Stomach (tissue), 9 donors: ENCODE results near the gene DNTT. TPM values are rescaled to one million over a fixed set of nuclear protein-coding genes. Genes with fewer than 3 reads are reported as not detected.

Source experiments
- DNase-seq, 2 donors: peaks; one replicate each; pipeline versions ENCODE4 v3.0.0 to v3.0.0-alpha.2; 2013 to 2019
- H3K27ac ChIP-seq, 5 donors: fragments of 200-600 bp in 4 of 5; sonication (generic) in 4 of 5; one replicate each; pipeline ENCODE4 v1.5.1; 2013 to 2019; ENCODE audit warnings: mild to moderate bottlenecking in 1 of 5, moderate library complexity in 1 of 5
- H3K27me3 ChIP-seq, 3 donors: fragments of 200-600 bp; sonication (generic); one replicate each; pipeline ENCODE4 v1.5.1; 2017 to 2019; ENCODE audit warnings: mixed run types in 1 of 3
- H3K36me3 ChIP-seq, 4 donors: fragments of 200-600 bp; sonication (generic); 1 replicate in 3 of 4; 2 replicates in 1 of 4; pipeline ENCODE4 v1.5.1; 2016 to 2019
- H3K4me1 ChIP-seq, 4 donors: fragments of 200-600 bp; sonication (generic); one replicate each; pipeline ENCODE4 v1.5.1; 2016 to 2019
- H3K4me3 ChIP-seq, 4 donors: fragments of 200-600 bp; sonication (generic) in 3 of 4; one replicate each; pipeline ENCODE4 v1.5.1; 2016 to 2019; ENCODE audit warnings: mild to moderate bottlenecking in 1 of 4
- H3K9me3 ChIP-seq, 4 donors: fragments of 200-600 bp; sonication (generic); one replicate each; pipeline ENCODE4 v1.5.1; 2016 to 2019
- EP300 ChIP-seq: sonication (generic); formaldehyde crosslinking; IDR thresholded peaks from one replicate; pipeline ENCODE4 v1.6.1; 2017; ENCODE audit warnings: antibody characterized with exemption
- POLR2A ChIP-seq, 4 donors: fragments of 450-650 bp; IDR thresholded peaks; one replicate each; pipeline ENCODE4 v1.6.1; 2016; ENCODE audit warnings: antibody characterized with exemption in 4 of 4, control low read depth in 2 of 4, mild to moderate bottlenecking in 1 of 4, moderate library complexity in 1 of 4
- POLR2AphosphoS5 ChIP-seq, 3 donors: sonication (generic); formaldehyde crosslinking; IDR thresholded peaks; one replicate each; pipeline ENCODE4 v1.6.1; 2016; ENCODE audit warnings: antibody characterized with exemption in 3 of 3
- WGBS, 5 donors: extraction: QIAGEN DNeasy Blood & Tissue Kit in 3 of 5; methylation state at CpG; one replicate each; pipeline versions ENCODE4 v1.1.5 to v1.1.7; 2013 to 2018; 5-methylcytosine and 5-hydroxymethylcytosine counted together
- intact Hi-C: fragments of 100-400 bp; cut with DNase I; formaldehyde crosslinking; loops from one replicate; pipeline ENCODE4 v1.15.1; 2023; ENCODE audit warnings: low total_unique reads
- polyA plus RNA-seq, 3 donors: library from polyadenylated mRNA; stranded (reverse); fragments of 200-250 nt; gene quantifications; one replicate each; pipeline ENCODE4 v1.2.3, GENCODE V29; 2013
- total RNA-seq, 5 donors: library from RNA; depleted of rRNA; stranded (reverse); fragments of >200 nt; gene quantifications; one replicate each; pipeline versions ENCODE4 v1.1.0 to v1.2.3, GENCODE V29; 2014 to 2016
- TF ChIP-seq, protein P1 (sequence below), 7 experiments: fragments of 450-650 bp in 4 of 7; fragments of 200-600 bp in 3 of 7; sonication (generic) in 3 of 7; IDR thresholded peaks; one replicate each; pipeline ENCODE4 v1.5.1; 2016 to 2019; ENCODE audit warnings: antibody characterized with exemption in 7 of 7, control low read depth in 2 of 7, mild to moderate bottlenecking in 1 of 7
- donor health status: healthy with polysubstance abuse.
- donor health status: Bipolar disorder and iron deficiency.
- donor health status: healthy.

Gene DNTT
- total and polyA plus RNA-seq, 8 donors: not detected

GRCh38 chr10:96339383-96339782, 35.1 kb downstream of the DNTT start:
- H3K27ac ChIP-seq: no peak overlapping the region
- intact Hi-C loops: no loop called here
- no peaks in the 10 kb centered on the region for H3K9me3 ChIP-seq
- no peak overlapping the region for H3K4me3 ChIP-seq
- no peaks in the 10 kb centered on the region for H3K27me3 ChIP-seq
- 93 to 97% (median 97%) methylated on average over 4 of the region's 4 CpGs for WGBS, 5 donors
- no peak for DNase-seq
- no peaks in the 10 kb centered on the region for H3K36me3 ChIP-seq
- no peak for TF ChIP-seq EP300
- no peaks in the 10 kb centered on the region for H3K4me1 ChIP-seq

- peak; percentile 63 to 86 for DNase-seq
- 31 to 36% (median 32%) methylated on average over 7 of the region's 7 CpGs for WGBS, 5 donors
- TF ChIP-seq EP300: no peak
- TF ChIP-seq, protein P1, sequence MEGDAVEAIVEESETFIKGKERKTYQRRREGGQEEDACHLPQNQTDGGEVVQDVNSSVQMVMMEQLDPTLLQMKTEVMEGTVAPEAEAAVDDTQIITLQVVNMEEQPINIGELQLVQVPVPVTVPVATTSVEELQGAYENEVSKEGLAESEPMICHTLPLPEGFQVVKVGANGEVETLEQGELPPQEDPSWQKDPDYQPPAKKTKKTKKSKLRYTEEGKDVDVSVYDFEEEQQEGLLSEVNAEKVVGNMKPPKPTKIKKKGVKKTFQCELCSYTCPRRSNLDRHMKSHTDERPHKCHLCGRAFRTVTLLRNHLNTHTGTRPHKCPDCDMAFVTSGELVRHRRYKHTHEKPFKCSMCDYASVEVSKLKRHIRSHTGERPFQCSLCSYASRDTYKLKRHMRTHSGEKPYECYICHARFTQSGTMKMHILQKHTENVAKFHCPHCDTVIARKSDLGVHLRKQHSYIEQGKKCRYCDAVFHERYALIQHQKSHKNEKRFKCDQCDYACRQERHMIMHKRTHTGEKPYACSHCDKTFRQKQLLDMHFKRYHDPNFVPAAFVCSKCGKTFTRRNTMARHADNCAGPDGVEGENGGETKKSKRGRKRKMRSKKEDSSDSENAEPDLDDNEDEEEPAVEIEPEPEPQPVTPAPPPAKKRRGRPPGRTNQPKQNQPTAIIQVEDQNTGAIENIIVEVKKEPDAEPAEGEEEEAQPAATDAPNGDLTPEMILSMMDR (IDR thresholded peaks at IDR 0.05): peak in 4 of 7 experiments; percentile 21 to 43 (median 34)
- no peak overlapping the region for H3K27ac ChIP-seq
- no peaks in the 10 kb centered on the region for H3K4me1 ChIP-seq
- intact Hi-C loops: no loop called here
- H3K4me3 ChIP-seq: no peak overlapping the region
- no peaks in the 10 kb centered on the region for H3K9me3 ChIP-seq
- H3K36me3 ChIP-seq: no peaks in the 10 kb centered on the region
- H3K27me3 ChIP-seq: no peaks in the 10 kb centered on the region
Measured at GRCh38 chr10:96339956-96340904, 36.0 kb downstream of the DNTT start.

DNA sequence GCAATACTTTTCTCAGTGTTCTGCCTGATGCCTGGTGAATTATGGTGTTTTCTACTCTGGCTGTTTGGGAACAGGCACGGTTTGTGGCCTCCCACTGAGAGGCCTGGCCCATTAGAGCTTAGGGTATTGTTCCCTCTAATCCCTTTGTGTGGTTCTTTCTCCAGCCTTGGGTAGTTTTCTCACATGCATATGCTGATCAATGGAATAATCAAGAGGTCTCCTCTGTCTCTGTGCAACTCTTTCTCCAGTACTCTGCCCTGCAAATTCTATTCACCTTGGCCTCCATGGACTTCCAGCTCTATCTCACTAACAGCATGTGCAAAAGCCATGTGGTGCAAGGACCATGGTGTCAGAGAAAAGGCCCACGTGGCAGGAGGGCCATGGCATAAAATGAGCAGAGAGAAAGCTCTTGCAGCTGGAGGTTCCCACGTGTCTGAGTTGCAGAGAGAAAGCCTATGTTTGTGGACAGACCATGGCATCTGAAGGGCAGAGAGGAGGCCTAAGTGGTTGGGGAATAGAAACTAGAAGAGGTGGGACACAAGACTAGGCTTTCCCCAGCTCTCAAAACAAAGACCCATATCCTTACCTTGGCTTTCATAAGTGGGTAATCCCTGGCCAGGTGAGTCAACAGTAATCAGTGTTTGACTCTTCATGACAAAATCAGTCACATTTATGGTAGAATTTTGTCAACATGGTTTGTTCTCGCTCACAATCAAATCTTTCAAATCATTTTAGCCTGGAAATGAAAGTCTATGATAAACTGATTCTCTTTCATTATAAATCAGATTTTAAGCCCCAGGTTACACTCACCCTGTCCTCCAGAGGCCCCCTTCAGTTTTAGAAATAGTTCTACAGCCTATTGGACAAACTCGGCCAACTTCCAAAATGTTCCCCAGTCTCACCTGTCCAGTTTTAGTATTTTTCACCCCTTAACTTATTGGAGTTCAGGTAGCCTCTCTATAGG, 37.3 kb downstream of the DNTT start:
- Histone ChIP-seq H3K27me3 (no peaks in the 10 kb centered on the region), H3K36me3 (no peaks in the 10 kb centered on the region), H3K4me3 (no peak overlapping the region), H3K27ac (no peak overlapping the region), H3K4me1 (no peaks in the 10 kb centered on the region), H3K9me3 (peaks cover 0 to 11% (median 7%) of the 10 kb centered on the region in 4 donors)
- DNase-seq: no peak
- TF ChIP-seq, protein P1 (IDR thresholded peaks at IDR 0.05): no peak
- no peak for TF ChIP-seq POLR2A (IDR thresholded peaks at IDR 0.05)
- TF ChIP-seq POLR2AphosphoS5 (IDR thresholded peaks at IDR 0.05): no peak
- no peak for TF ChIP-seq EP300
- WGBS, 5 donors: 57 to 73% (median 68%) methylated on average over 5 of the region's 5 CpGs
- intact Hi-C loops: no loop called here

- H3K4me3 ChIP-seq: no peak overlapping the region
- no peaks in the 10 kb centered on the region for H3K27me3 ChIP-seq
- TF ChIP-seq POLR2A (IDR thresholded peaks at IDR 0.05) (no peak), POLR2AphosphoS5 (IDR thresholded peaks at IDR 0.05) (no peak)
- no peaks in the 10 kb centered on the region for H3K4me1 ChIP-seq
- intact Hi-C loops: no loop called here
- no peak for DNase-seq
- H3K9me3 ChIP-seq: peaks cover 0 to 11% (median 7%) of the 10 kb centered on the region in 4 donors
- H3K36me3 ChIP-seq: no peaks in the 10 kb centered on the region
- no peak overlapping the region for H3K27ac ChIP-seq
- WGBS, 5 donors: 71 to 82% (median 78%) methylated on average over 4 of the region's 4 CpGs
Measured at GRCh38 chr10:96342402-96342801, 38.2 kb downstream of the DNTT start.

DNA sequence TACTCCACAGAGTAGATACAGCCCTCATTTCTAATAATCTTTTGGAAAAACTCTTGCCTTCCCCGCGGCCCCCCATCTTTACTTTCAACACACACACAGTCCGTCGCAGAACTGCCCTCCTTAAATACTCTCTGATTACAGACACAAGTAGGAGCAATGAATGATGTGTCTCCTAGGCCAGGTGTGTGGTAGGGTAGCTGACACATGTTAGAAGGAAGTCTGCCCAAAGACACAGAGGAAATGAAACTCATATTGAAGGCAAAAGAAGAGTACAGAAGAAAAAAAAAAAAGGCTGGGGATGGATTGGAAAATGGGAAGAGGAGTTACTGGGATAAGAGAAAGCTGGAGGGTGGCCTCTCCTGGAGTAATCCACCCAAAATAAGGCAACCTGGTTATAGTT, 39.9 kb downstream of the DNTT start:
- H3K27me3 ChIP-seq: no peaks in the 10 kb centered on the region
- intact Hi-C loops: no loop called here
- no peaks in the 10 kb centered on the region for H3K36me3 ChIP-seq
- peaks cover 0 to 11% (median 7%) of the 10 kb centered on the region in 4 donors for H3K9me3 ChIP-seq
- DNase-seq: no peak
- no peak overlapping the region for H3K4me3 ChIP-seq
- H3K27ac ChIP-seq: no peak overlapping the region
- TF ChIP-seq POLR2A (IDR thresholded peaks at IDR 0.05) (no peak), POLR2AphosphoS5 (IDR thresholded peaks at IDR 0.05) (no peak), EP300 (no peak)
- TF ChIP-seq, protein P1 (IDR thresholded peaks at IDR 0.05): no peak
- no peaks in the 10 kb centered on the region for H3K4me1 ChIP-seq
- 95 to 98% (median 97%) methylated on average over 4 of the region's 4 CpGs for WGBS, 5 donors
